OCI-LY1 (cell line): ENCODE results near the gene ESPN.
A peak's percentile ranks its signal among the peaks of the same experiment; 100 is the strongest.

ENCODE experiments used
- CTCF ChIP-seq: fragments of 200-600 bp; sonication (generic), shearing (Covaris generic); IDR thresholded peaks from 2 replicates; pipeline ENCODE4 v1.5.1; 2017; ENCODE audit warnings: mild to moderate bottlenecking, antibody characterized with exemption, low read length, moderate library complexity, mixed read lengths
- EZH2 ChIP-seq: fragments of 200-600 bp; sonication (generic), shearing (Covaris generic); IDR thresholded peaks from 2 replicates; pipeline ENCODE4 v1.8.0; 2017; ENCODE audit warnings: borderline replicate concordance, mixed run types, mild to moderate bottlenecking, antibody characterized with exemption, low read length, moderate library complexity, mixed read lengths

GRCh38 chr1:6440198-6441126 lies 15.9 kb downstream of the ESPN start:
- TF ChIP-seq CTCF (peak; percentile 45), EZH2 (no peak)
